Suprapubic skin (tissue), 4 donors: ENCODE measurements around the gene KCNRG. TPM values are rescaled to one million over a fixed set of nuclear protein-coding genes. Genes with fewer than 3 reads are reported as not detected.
A peak's percentile ranks its signal among the peaks of the same experiment; 100 is the strongest.

Experiments
- DNase-seq, 2 donors: peaks; one replicate each; pipeline ENCODE4 v3.0.0-alpha.2; 2019; ENCODE audit warnings: low spot score in 2 of 2
- H3K27ac ChIP-seq: fragments of 200-600 bp; sonication (generic); one replicate; pipeline ENCODE4 v1.5.1; 2019
- H3K27me3 ChIP-seq: fragments of 200-600 bp; sonication (generic); one replicate; pipeline ENCODE4 v1.5.1; 2019
- H3K36me3 ChIP-seq: fragments of 200-600 bp; sonication (generic); one replicate; pipeline ENCODE4 v1.5.1; 2019
- H3K4me1 ChIP-seq: fragments of 200-600 bp; sonication (generic); one replicate; pipeline ENCODE4 v1.5.1; 2019
- H3K4me3 ChIP-seq: fragments of 200-600 bp; sonication (generic); one replicate; pipeline ENCODE4 v1.5.1; 2019; ENCODE audit warnings: mild to moderate bottlenecking
- H3K9me3 ChIP-seq: fragments of 200-600 bp; sonication (generic); one replicate; pipeline ENCODE4 v1.5.1; 2019
- CTCF ChIP-seq, 2 donors: fragments of 200-600 bp in 1 of 2; fragments of 450-650 bp in 1 of 2; sonication (generic) in 1 of 2; IDR thresholded peaks; one replicate each; pipeline ENCODE4 v1.5.1; 2016 to 2019; ENCODE audit warnings: antibody characterized with exemption in 2 of 2, mild to moderate bottlenecking in 1 of 2, moderate library complexity in 1 of 2
- EP300 ChIP-seq: sonication (generic); formaldehyde crosslinking; IDR thresholded peaks from one replicate; pipeline ENCODE4 v1.6.1; 2017; ENCODE audit warnings: antibody characterized with exemption
- POLR2A ChIP-seq, 2 donors: fragments of 450-650 bp; IDR thresholded peaks; one replicate each; pipeline ENCODE4 v1.6.1; 2017; ENCODE audit warnings: antibody characterized with exemption in 2 of 2, mild to moderate bottlenecking in 2 of 2, moderate library complexity in 2 of 2
- POLR2AphosphoS5 ChIP-seq, 3 donors: sonication (generic); formaldehyde crosslinking; IDR thresholded peaks; one replicate each; pipeline ENCODE4 v1.6.1; 2017; ENCODE audit warnings: antibody characterized with exemption in 3 of 3
- WGBS: methylation state at CpG from one replicate; pipeline ENCODE4 v1.1.5; 2018; 5-methylcytosine and 5-hydroxymethylcytosine counted together
- total RNA-seq, 4 donors: library from RNA; depleted of rRNA; stranded (reverse); fragments of >200 nt; gene quantifications; one replicate each; pipeline ENCODE4 v1.1.0, GENCODE V29; 2016

KCNRG gene
- total RNA-seq, 4 donors from 2014 or later: 0.60 to 3.6 (median 0.89) TPM; not detected in 1

- peaks cover 18% of the 10 kb centered on the region for H3K4me1 ChIP-seq
- no peaks in the 10 kb centered on the region for H3K27me3 ChIP-seq
- no peak for DNase-seq
- no peaks in the 10 kb centered on the region for H3K9me3 ChIP-seq
- H3K4me3 ChIP-seq: no peak overlapping the region
- no peaks in the 10 kb centered on the region for H3K36me3 ChIP-seq
- 82% methylated on average over 5 of the region's 5 CpGs for whole genome bisulfite sequencing
- no peak overlapping the region for H3K27ac ChIP-seq
- no peak for TF ChIP-seq CTCF (IDR thresholded peaks at IDR 0.05)
- no peak for TF ChIP-seq POLR2A (IDR thresholded peaks at IDR 0.05)
- no peak for TF ChIP-seq POLR2AphosphoS5 (IDR thresholded peaks at IDR 0.05)
- no peak for TF ChIP-seq EP300
Measured at GRCh38 chr13:49993666-49994065, 21.6 kb upstream of the KCNRG start.

DNA sequence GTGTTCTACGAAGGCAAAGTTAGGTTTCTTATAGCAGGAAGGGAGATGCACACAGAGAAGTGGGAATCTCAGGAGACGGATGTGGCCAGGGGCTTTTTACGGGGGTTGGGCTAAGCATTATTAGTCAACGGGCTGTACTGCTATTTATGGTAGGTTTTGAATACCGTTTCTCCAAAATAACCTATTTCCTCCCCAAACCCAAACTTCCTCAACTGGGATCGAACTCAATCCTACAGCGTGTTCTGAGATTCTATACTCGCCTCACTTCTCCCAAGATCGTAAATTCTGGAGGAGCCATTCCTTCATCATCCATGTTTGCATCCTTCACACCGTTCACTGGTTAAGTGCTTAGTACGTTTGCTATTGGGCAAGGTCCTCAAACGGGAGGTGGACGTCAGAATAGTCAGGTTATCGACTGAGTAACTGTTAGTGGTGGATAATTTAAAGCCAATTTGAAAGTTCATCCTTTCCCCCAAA, 19.6 kb upstream of the KCNRG start:
- DNase-seq: no peak
- Histone ChIP-seq H3K27ac (peak overlapping the region; percentile 97), H3K4me3 (peak overlapping the region; percentile 70), H3K27me3 (no peaks in the 10 kb centered on the region), H3K4me1 (peaks cover 38% of the 10 kb centered on the region), H3K36me3 (peaks cover 11% of the 10 kb centered on the region), H3K9me3 (no peaks in the 10 kb centered on the region)
- WGBS: 38% methylated on average over 14 of the region's 14 CpGs
- TF ChIP-seq EP300: no peak
- TF ChIP-seq CTCF (IDR thresholded peaks at IDR 0.05): no peak
- TF ChIP-seq POLR2AphosphoS5 (IDR thresholded peaks at IDR 0.05): no peak
- TF ChIP-seq POLR2A (IDR thresholded peaks at IDR 0.05): no peak

DNA sequence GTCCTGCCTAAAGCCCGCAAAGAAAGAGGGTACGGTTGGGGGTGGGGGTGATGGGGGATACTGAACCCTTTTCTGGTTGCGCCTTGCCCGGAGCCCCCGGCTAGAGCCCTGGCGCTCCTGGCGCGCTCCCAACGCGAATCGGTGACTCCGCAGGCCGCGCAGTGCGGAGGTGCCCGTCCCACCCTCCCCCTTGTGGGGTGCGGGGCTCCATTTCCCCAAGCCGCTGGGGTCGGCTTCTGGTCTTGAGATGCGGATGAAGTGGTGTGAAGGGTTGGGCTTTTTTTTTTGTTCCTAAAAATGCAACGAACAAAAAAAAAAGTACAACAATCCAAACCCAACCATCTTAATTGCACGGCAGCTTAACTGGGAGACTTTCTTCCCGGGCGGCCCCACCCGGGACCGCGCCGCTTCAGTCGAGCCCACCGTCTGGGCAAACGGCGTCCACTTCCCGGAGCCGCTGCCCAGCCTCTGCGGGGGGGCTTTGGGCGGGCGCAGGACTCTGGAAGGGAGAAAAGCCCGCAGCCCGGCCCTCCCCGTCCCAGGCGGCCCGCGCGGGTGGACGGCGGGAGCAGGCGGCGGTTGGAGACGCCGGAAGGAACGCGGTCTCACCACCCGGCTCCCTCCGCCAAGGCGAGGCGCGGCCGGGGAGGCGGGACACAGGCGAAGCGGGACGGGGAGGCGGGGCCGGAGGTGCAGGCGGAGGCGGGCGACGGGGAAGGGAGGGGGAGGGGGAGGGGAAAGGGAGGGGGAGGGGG, 18.9 kb upstream of the KCNRG start:
- peaks cover 45% of the 10 kb centered on the region for H3K4me1 ChIP-seq
- H3K9me3 ChIP-seq: no peaks in the 10 kb centered on the region
- H3K4me3 ChIP-seq: peak overlapping the region; percentile 70
- H3K27ac ChIP-seq: peak overlapping the region; percentile 97
- H3K36me3 ChIP-seq: peaks cover 15% of the 10 kb centered on the region
- 0% methylated on average over 41 of the region's 68 CpGs for WGBS
- DNase-seq: peak; percentile 95
- TF ChIP-seq EP300: no peak
- peak in 2 of 3 donors; percentile 45 to 86 for TF ChIP-seq POLR2AphosphoS5 (IDR thresholded peaks at IDR 0.05)
- peak; percentile 60 to 63 for TF ChIP-seq POLR2A (IDR thresholded peaks at IDR 0.05)
- no peaks in the 10 kb centered on the region for H3K27me3 ChIP-seq

GRCh38 chr13:49996951-49997895, 18.0 kb upstream of the KCNRG start, which contains the start of gene TRIM13:
TSS of gene TRIM13 (plus strand) at chr13:49997042. CDS start at chr13:50011941, 14,899 bp downstream.
- peak within 1 kb of the TSS; percentile 97 for H3K27ac ChIP-seq
- H3K36me3 ChIP-seq: peaks cover 15% of the 10 kb centered on the region
- peaks cover 54% of the 10 kb centered on the region for H3K4me1 ChIP-seq
- no peaks in the 10 kb centered on the region for H3K9me3 ChIP-seq
- 1% methylated on average over 35 of the region's 56 CpGs for WGBS
- peak in 1 of 3 donors; percentile 41 for TF ChIP-seq POLR2AphosphoS5 (IDR thresholded peaks at IDR 0.05)
- TF ChIP-seq CTCF (IDR thresholded peaks at IDR 0.05): peak; percentile 43 to 68
- peak; percentile 44 to 49 for TF ChIP-seq POLR2A (IDR thresholded peaks at IDR 0.05)
- no peak for TF ChIP-seq EP300
- H3K4me3 ChIP-seq: peak within 1 kb of the TSS; percentile 70
- peak; percentile 93 to 94 for DNase-seq
- H3K27me3 ChIP-seq: no peaks in the 10 kb centered on the region

GRCh38 chr13:49997955-49998354, 17.3 kb upstream of the KCNRG start:
- peaks cover 18% of the 10 kb centered on the region for H3K36me3 ChIP-seq
- 8% methylated on average over 4 of the region's 4 CpGs for WGBS

More at GRCh38 chr13:49997955-49998354, 17.3 kb upstream of the KCNRG start:
- peaks cover 60% of the 10 kb centered on the region for H3K4me1 ChIP-seq
- H3K27ac ChIP-seq: peak overlapping the region; percentile 97
- no peaks in the 10 kb centered on the region for H3K9me3 ChIP-seq
- peak overlapping the region; percentile 70 for H3K4me3 ChIP-seq
- H3K27me3 ChIP-seq: no peaks in the 10 kb centered on the region
- no peak for DNase-seq
- TF ChIP-seq CTCF (IDR thresholded peaks at IDR 0.05) (no peak), POLR2A (IDR thresholded peaks at IDR 0.05) (no peak), EP300 (no peak), POLR2AphosphoS5 (IDR thresholded peaks at IDR 0.05) (no peak)
